WI38 (cell line): ENCODE results near the gene SORBS2.

Source experiments
- H3K4me3 ChIP-seq: 2 replicates; pipeline ENCODE4 v1.5.1; 2011; ENCODE audit warnings: low read depth, mild to moderate bottlenecking, control low read depth, low read length
- CTCF ChIP-seq: IDR thresholded peaks from 2 replicates; pipeline ENCODE4 v1.5.1; 2012; ENCODE audit warnings: low read depth, mild to moderate bottlenecking, control low read depth, low read length

SORBS2 gene

GRCh38 chr4:185835336-185835735 is 23.3 kb upstream of the SORBS2 start:
- H3K4me3 ChIP-seq, result no peak overlapping the region
- TF ChIP-seq CTCF, result no peak

GRCh38 chr4:185834778-185835177 is 22.8 kb upstream of the SORBS2 start:
- TF ChIP-seq CTCF, result no peak

GRCh38 chr4:185834088-185834487 is 22.1 kb upstream of the SORBS2 start:
- TF ChIP-seq CTCF, result no peak
- no peak overlapping the region for H3K4me3 ChIP-seq

More at GRCh38 chr4:185834778-185835177, 22.8 kb upstream of the SORBS2 start:
- no peak overlapping the region for H3K4me3 ChIP-seq

- no peak for TF ChIP-seq CTCF
- no peak overlapping the region for H3K4me3 ChIP-seq
These were observed 21.1 kb upstream of the SORBS2 start for GRCh38 chr4:185833055-185833598.

GRCh38 chr4:185831125-185831815 is 19.3 kb upstream of the SORBS2 start:
- TF ChIP-seq CTCF, result no peak
- no peak overlapping the region for H3K4me3 ChIP-seq

- no peak for TF ChIP-seq CTCF
- no peak overlapping the region for H3K4me3 ChIP-seq
These were observed 18.4 kb upstream of the SORBS2 start for GRCh38 chr4:185830263-185830994.

GRCh38 chr4:185826381-185826780 is 14.4 kb upstream of the SORBS2 start:
- H3K4me3 ChIP-seq, result no peak overlapping the region
- TF ChIP-seq CTCF, result no peak
